Sigmoid colon (tissue), 4 donors: ENCODE results near the gene MGAT5.
"Not testable (repeated sequence)": the region's sequence is repeated elsewhere in the genome, so short reads cannot be mapped to it uniquely, and the experiment has no call there.

Source experiments
- CTCF ChIP-seq, 4 experiments: fragments of 450-650 bp in 3 of 4; fragments of 200-600 bp in 1 of 4; IDR thresholded peaks; one replicate each; pipeline ENCODE4 v1.5.1; 2016 to 2019; ENCODE audit warnings: antibody characterized with exemption in 4 of 4, mild to moderate bottlenecking in 3 of 4, moderate library complexity in 2 of 4
- POLR2AphosphoS5 ChIP-seq, 4 donors: sonication (generic); formaldehyde crosslinking; IDR thresholded peaks; one replicate each; pipeline ENCODE4 v1.6.1; 2017; ENCODE audit warnings: antibody characterized with exemption in 4 of 4

GRCh38 chr2:134294598-134294997 is 40.7 kb downstream of the MGAT5 start:
- not testable (repeated sequence) for TF ChIP-seq CTCF, POLR2AphosphoS5 (IDR thresholded peaks at IDR 0.05)
